HepG2 (cell line): ENCODE measurements around the gene ATP2B2. TPM values are rescaled to one million over a fixed set of nuclear protein-coding genes. Genes with fewer than 3 reads are reported as not detected.
A peak's percentile ranks its signal among the peaks of the same experiment; 100 is the strongest.

Experiments
- ARNTL ChIP-seq: sonication (generic); formaldehyde crosslinking; IDR thresholded peaks from 2 replicates; pipeline ENCODE4 v1.4.0; 2020; ENCODE audit warnings: mild to moderate bottlenecking, missing genetic modification reagents
- CTCF ChIP-seq: sonication (generic); formaldehyde crosslinking; IDR thresholded peaks from 2 replicates; pipeline ENCODE4 v1.5.0; 2020; ENCODE audit warnings: mild to moderate bottlenecking, missing genetic modification reagents, moderate library complexity
- FOXO4 ChIP-seq: sonication (generic); formaldehyde crosslinking; conservative IDR thresholded peaks from 2 replicates; pipeline ENCODE4 v1.8.1; 2023; ENCODE audit warnings: missing genetic modification reagents
- IRF1 ChIP-seq: sonication (generic); formaldehyde crosslinking; IDR thresholded peaks from 2 replicates; pipeline ENCODE4 v1.4.0; 2020; ENCODE audit warnings: low read depth, mild to moderate bottlenecking, missing genetic modification reagents
- NBN ChIP-seq: fragments of 450-650 bp; conservative IDR thresholded peaks from 2 replicates; pipeline ENCODE4 v1.6.1; 2017
- POLR2AphosphoS2 ChIP-seq: IDR thresholded peaks from 2 replicates; pipeline ENCODE4 v1.6.1; 2011; ENCODE audit warnings: low read depth, low read length, improper control_type of control experiment
- STAT5B ChIP-seq: sonication (generic); formaldehyde crosslinking; IDR thresholded peaks from 2 replicates; pipeline ENCODE4 v1.4.0; 2020; ENCODE audit warnings: missing genetic modification reagents
- THAP8 ChIP-seq: sonication (generic); formaldehyde crosslinking; IDR thresholded peaks from 2 replicates; pipeline ENCODE4 v1.5.1; 2020; ENCODE audit warnings: missing genetic modification reagents, mild to moderate bottlenecking, borderline replicate concordance
- ZBTB7B ChIP-seq: sonication (generic); formaldehyde crosslinking; IDR thresholded peaks from 2 replicates; pipeline ENCODE4 v1.4.0; 2020; ENCODE audit warnings: missing genetic modification reagents
- ZNF615 ChIP-seq: sonication (generic); formaldehyde crosslinking; IDR thresholded peaks from 2 replicates; pipeline ENCODE4 v1.5.0; 2020; ENCODE audit warnings: mild to moderate bottlenecking, missing genetic modification reagents, borderline replicate concordance
- ZNF7 ChIP-seq: IDR thresholded peaks from 2 replicates; pipeline ENCODE4 v1.6.1; 2016; ENCODE audit warnings: missing biosample characterization, missing genetic modification reagents
- ZNF883 ChIP-seq: sonication (generic); formaldehyde crosslinking; IDR thresholded peaks from 2 replicates; pipeline ENCODE4 v1.5.1; 2020; ENCODE audit warnings: mild to moderate bottlenecking, missing genetic modification reagents; ENCODE audit errors: not compliant biosample characterization
- polyA plus RNA-seq, 8 experiments: library from polyadenylated mRNA; depleted of rRNA in 3 of 8; stranded (reverse) in 7 of 8; unstranded in 1 of 8; fragments of >200 nt; fragmentation: Illumina TruSeq in 4 of 8; extraction: Trizol in 4 of 8; gene quantifications; 2 replicates each; pipeline versions ENCODE4 v1.2.1 to v1.2.3, GENCODE V29; 2011 to 2016; ENCODE audit warnings: low read depth in 4 of 8, missing spikeins in 1 of 8, mixed read lengths in 1 of 8; ENCODE audit not compliant: insufficient read depth in 1 of 8
- total RNA-seq, 5 experiments: library from RNA; depleted of rRNA; stranded (reverse); fragments of >200 nt; fragmentation: Illumina TruSeq; extraction: Trizol; gene quantifications; 2 replicates each; pipeline ENCODE4 v1.2.3, GENCODE V29; 2016; ENCODE audit warnings: low read depth in 1 of 5
- TF ChIP-seq, protein P1 (sequence below): sonication (generic); formaldehyde crosslinking; IDR thresholded peaks from 2 replicates; pipeline ENCODE4 v1.4.0; 2020; ENCODE audit warnings: mild to moderate bottlenecking, missing genetic modification reagents
- TF ChIP-seq, protein P2 (sequence below): IDR thresholded peaks from 2 replicates; pipeline ENCODE4 v1.6.1; 2016; ENCODE audit warnings: missing biosample characterization, missing genetic modification reagents, low read depth

ATP2B2 gene
- total and polyA plus RNA-seq, 2 of the 13 experiments (the other 11 are each of a cell fraction or from before 2014, with no cell fraction given): 1.5 to 2.3 TPM

GRCh38 chr3:10337323-10338163 is 167.8 kb downstream of the ATP2B2 start (continued):
- TF ChIP-seq CTCF (CRISPR knock-in tag) (0 out of 2 replicates have a peak, but pooled peaks have one; percentile 8), ZBTB7B (CRISPR knock-in tag) (0 out of 2 replicates have a peak, but pooled peaks have one; percentile 37), STAT5B (CRISPR knock-in tag) (no peak), NBN (no peak), POLR2AphosphoS2 (no peak), FOXO4 (no peak), IRF1 (no peak), ZNF883 (no peak), ZNF7 (CRISPR knock-in tag) (no peak), ARNTL (CRISPR knock-in tag) (no peak), THAP8 (CRISPR knock-in tag) (no peak), ZNF615 (CRISPR knock-in tag) (no peak)
- TF ChIP-seq, protein P1, sequence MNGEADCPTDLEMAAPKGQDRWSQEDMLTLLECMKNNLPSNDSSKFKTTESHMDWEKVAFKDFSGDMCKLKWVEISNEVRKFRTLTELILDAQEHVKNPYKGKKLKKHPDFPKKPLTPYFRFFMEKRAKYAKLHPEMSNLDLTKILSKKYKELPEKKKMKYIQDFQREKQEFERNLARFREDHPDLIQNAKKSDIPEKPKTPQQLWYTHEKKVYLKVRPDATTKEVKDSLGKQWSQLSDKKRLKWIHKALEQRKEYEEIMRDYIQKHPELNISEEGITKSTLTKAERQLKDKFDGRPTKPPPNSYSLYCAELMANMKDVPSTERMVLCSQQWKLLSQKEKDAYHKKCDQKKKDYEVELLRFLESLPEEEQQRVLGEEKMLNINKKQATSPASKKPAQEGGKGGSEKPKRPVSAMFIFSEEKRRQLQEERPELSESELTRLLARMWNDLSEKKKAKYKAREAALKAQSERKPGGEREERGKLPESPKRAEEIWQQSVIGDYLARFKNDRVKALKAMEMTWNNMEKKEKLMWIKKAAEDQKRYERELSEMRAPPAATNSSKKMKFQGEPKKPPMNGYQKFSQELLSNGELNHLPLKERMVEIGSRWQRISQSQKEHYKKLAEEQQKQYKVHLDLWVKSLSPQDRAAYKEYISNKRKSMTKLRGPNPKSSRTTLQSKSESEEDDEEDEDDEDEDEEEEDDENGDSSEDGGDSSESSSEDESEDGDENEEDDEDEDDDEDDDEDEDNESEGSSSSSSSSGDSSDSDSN (CRISPR knock-in tag): no peak
- TF ChIP-seq, protein P2, sequence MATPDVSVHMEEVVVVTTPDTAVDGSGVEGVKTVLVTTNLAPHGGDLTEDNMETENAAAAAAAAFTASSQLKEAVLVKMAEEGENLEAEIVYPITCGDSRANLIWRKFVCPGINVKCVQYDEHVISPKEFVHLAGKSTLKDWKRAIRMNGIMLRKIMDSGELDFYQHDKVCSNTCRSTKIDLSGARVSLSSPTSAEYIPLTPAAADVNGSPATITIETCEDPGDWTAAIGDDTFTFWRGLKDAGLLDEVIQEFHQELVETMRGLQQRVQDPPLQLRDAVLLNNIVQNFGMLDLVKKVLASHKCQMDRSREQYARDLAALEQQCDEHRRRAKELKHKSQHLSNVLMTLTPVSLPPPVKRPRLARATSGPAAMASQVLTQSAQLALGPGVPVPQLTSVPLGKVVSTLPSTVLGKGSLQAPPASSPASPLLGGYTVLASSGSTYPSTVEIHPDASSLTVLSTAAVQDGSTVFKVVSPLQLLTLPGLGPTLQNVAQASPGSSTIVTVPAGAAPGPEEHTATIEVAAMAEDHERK (CRISPR knock-in tag): no peak
